Cardiac muscle cell (in vitro differentiated cells and primary cell): ENCODE data around the gene ABCD1. TPM values are rescaled to one million over a fixed set of nuclear protein-coding genes. Genes with fewer than 3 reads are reported as not detected.

Experiments
- DNase-seq, 2 donors: peaks; one replicate each; pipeline versions ENCODE4 v3.0.0 to v3.0.0-alpha.2; 2010 to 2017; ENCODE audit warnings: low read depth in 1 of 2, low spot score in 1 of 2
- H3K27ac ChIP-seq: fragments of 200-600 bp; sonication (generic); 2 replicates; pipeline ENCODE4 v1.5.1; 2016
- H3K27me3 ChIP-seq: fragments of 200-600 bp; sonication (generic); 2 replicates; pipeline ENCODE4 v1.6.0; 2016; ENCODE audit warnings: control low read depth
- H3K36me3 ChIP-seq: fragments of 200-600 bp; sonication (generic); 2 replicates; pipeline ENCODE4 v1.5.1; 2016; ENCODE audit warnings: control low read depth
- H3K4me1 ChIP-seq: fragments of 200-600 bp; sonication (generic); 2 replicates; pipeline ENCODE4 v1.8.1; 2017; ENCODE audit warnings: low read depth, mild to moderate bottlenecking, mixed run types
- H3K4me3 ChIP-seq: fragments of 200-600 bp; sonication (generic); 2 replicates; pipeline ENCODE4 v1.5.1; 2016; ENCODE audit warnings: mild to moderate bottlenecking
- H3K9me3 ChIP-seq: fragments of 200-600 bp; sonication (generic); 2 replicates; pipeline ENCODE4 v1.5.1; 2017; ENCODE audit warnings: low read depth, mild to moderate bottlenecking, control low read depth
- CTCF ChIP-seq: IDR thresholded peaks from 2 replicates; pipeline ENCODE4 v1.5.1; 2012; ENCODE audit warnings: low read depth, mild to moderate bottlenecking, low read length
- polyA plus RNA-seq: library from polyadenylated mRNA; unstranded; fragments of >200 nt; fragmentation: Nextera tagmentation; extraction: Ambion mirVana; gene quantifications from 2 replicates; pipeline ENCODE4 v1.2.1, GENCODE V29; 2016
- total RNA-seq: library from RNA; depleted of rRNA; stranded (reverse); fragments of >200 nt; gene quantifications from 2 replicates; pipeline ENCODE4 v1.2.3, GENCODE V29; 2016

The ABCD1 gene
- total and polyA plus RNA-seq, 2 experiments from 2014 or later = 14.6 to 28.7 TPM

- H3K4me1 ChIP-seq = peaks cover 7% of the 10 kb centered on the region
- DNase-seq = no peak
- H3K9me3 ChIP-seq = no peaks in the 10 kb centered on the region
- TF ChIP-seq CTCF = no peak
- no peak overlapping the region for H3K27ac ChIP-seq
- no peak overlapping the region for H3K4me3 ChIP-seq
- H3K27me3 ChIP-seq = no peaks in the 10 kb centered on the region
- no peaks in the 10 kb centered on the region for H3K36me3 ChIP-seq
Measured at GRCh38 chrX:153735274-153735673, 10.6 kb downstream of the ABCD1 start.

GRCh38 chrX:153736071-153736820 is 11.6 kb downstream of the ABCD1 start:
- Histone ChIP-seq H3K36me3 (no peaks in the 10 kb centered on the region), H3K4me3 (no peak overlapping the region), H3K27ac (no peak overlapping the region), H3K9me3 (no peaks in the 10 kb centered on the region), H3K4me1 (peaks cover 7% of the 10 kb centered on the region), H3K27me3 (no peaks in the 10 kb centered on the region)
- TF ChIP-seq CTCF = no peak
- no peak for DNase-seq

- Histone ChIP-seq H3K9me3 (no peaks in the 10 kb centered on the region), H3K4me1 (peaks cover 7% of the 10 kb centered on the region), H3K36me3 (no peaks in the 10 kb centered on the region), H3K27ac (no peak overlapping the region), H3K4me3 (no peak overlapping the region), H3K27me3 (no peaks in the 10 kb centered on the region)
- no peak for TF ChIP-seq CTCF
- no peak for DNase-seq
Measured at GRCh38 chrX:153736871-153737441, 12.3 kb downstream of the ABCD1 start.

- H3K27me3 ChIP-seq = no peaks in the 10 kb centered on the region
- no peaks in the 10 kb centered on the region for H3K9me3 ChIP-seq
- DNase-seq = no peak
- no peak for TF ChIP-seq CTCF
- H3K4me3 ChIP-seq = no peak overlapping the region
- no peak overlapping the region for H3K27ac ChIP-seq
- peaks cover 7% of the 10 kb centered on the region for H3K4me1 ChIP-seq
- no peaks in the 10 kb centered on the region for H3K36me3 ChIP-seq
Measured at GRCh38 chrX:153738056-153738605, 13.5 kb downstream of the ABCD1 start.

GRCh38 chrX:153739754-153740486 is 15.3 kb downstream of the ABCD1 start:
- DNase-seq = no peak
- TF ChIP-seq CTCF = no peak
- no peaks in the 10 kb centered on the region for H3K27me3 ChIP-seq
- H3K36me3 ChIP-seq = no peaks in the 10 kb centered on the region
- H3K4me1 ChIP-seq = peaks cover 11% of the 10 kb centered on the region
- H3K9me3 ChIP-seq = no peaks in the 10 kb centered on the region
- H3K4me3 ChIP-seq = no peak overlapping the region
- peak overlapping the region; percentile 51 for H3K27ac ChIP-seq
